GM19438 (cell line): ENCODE measurements around the gene MLXIP.

Source experiments
- ATAC-seq: cut with Tn5 transposase; IDR thresholded peaks from one replicate; pipeline ENCODE4 v1.9.1; 2021; ENCODE audit warnings: low read depth; ENCODE audit not compliant: unreplicated experiment

MLXIP gene

GRCh38 chr12:122121745-122122144 is 43.2 kb downstream of the MLXIP start:
- no peak for ATAC-seq

DNA sequence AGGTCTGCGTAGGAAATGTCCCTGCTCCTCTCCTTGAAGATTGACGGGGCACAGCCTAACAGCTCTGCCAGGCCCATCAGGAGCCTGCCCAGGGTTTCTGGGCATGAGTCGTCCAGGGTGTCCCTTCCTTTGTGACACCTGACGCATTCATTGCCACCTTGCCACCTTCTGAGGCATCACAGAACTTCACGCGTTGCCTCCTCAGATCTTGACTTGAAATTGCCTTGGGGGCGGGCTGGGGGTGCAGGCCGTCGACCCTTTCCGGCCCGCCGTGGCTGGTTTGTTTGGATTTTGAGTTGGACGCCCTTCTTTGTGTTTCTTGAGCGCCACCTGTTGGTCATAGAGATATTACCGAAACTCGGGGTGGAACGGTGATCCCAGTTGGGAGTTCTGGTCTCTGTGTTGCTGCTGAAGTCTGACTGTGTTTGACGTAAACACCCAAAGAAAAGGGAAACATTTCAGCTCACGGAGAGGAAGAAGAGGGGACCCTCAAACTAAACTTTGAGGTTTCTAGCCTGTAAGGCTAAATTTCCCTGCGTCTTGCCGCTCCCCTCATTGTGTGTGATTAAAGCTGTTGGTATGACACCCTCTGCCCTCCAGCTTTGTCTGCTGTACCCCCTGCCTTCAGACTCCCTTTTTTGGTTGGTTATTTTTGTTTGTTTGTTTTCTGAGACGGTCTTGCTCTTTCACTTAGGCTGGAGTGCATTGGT is 44.6 kb downstream of the MLXIP start:
- ATAC-seq = no peak

- ATAC-seq = no peak
These were observed 45.2 kb downstream of the MLXIP start for GRCh38 chr12:122123761-122124145.

- no peak for ATAC-seq
These were observed 45.8 kb downstream of the MLXIP start for GRCh38 chr12:122124370-122124769.

DNA sequence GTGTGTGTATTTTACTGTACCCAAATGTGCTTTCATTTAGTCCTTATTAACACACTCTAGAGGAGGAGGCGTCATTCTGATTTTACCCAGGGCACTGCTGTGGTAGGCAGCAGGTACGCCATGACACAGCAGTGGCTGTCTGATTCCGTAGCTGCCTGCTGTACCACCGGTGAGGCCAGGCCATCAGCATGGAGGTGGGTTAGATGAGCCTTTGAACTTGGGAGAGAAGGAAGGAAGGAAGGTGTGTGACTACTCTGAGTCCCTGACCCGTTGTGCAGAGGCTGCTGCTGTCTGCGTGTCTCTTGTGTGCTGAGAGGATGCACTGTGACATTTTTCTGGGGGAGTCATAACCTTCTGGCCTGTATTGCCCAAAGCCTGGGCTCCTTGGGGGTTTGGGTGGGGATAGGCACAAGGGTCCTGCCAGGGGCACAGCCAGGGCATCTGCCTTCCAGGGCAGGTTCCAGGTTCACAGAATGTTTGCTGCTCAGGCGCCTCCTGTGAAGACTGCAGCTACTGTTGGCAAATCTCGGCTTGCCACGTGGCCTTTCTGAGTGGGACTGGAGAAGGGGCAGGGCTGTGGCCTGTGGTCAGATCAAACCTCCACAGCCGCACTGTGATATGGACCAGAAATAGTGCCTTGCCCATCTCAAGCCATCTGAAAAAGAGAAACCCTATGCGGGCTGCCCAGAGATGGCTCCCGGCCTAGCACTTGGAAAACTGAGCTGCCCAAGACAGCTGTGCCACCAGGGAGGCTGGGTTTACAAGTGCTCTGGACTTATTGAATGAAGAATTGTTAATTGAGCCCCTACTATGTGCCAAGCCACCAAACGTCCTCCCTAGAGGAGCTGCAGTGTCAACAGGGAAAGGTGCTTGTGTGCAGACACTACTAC is 47.1 kb downstream of the MLXIP start:
- ATAC-seq = no peak

- no peak for ATAC-seq
These were observed 47.7 kb downstream of the MLXIP start for GRCh38 chr12:122126342-122126635.

DNA sequence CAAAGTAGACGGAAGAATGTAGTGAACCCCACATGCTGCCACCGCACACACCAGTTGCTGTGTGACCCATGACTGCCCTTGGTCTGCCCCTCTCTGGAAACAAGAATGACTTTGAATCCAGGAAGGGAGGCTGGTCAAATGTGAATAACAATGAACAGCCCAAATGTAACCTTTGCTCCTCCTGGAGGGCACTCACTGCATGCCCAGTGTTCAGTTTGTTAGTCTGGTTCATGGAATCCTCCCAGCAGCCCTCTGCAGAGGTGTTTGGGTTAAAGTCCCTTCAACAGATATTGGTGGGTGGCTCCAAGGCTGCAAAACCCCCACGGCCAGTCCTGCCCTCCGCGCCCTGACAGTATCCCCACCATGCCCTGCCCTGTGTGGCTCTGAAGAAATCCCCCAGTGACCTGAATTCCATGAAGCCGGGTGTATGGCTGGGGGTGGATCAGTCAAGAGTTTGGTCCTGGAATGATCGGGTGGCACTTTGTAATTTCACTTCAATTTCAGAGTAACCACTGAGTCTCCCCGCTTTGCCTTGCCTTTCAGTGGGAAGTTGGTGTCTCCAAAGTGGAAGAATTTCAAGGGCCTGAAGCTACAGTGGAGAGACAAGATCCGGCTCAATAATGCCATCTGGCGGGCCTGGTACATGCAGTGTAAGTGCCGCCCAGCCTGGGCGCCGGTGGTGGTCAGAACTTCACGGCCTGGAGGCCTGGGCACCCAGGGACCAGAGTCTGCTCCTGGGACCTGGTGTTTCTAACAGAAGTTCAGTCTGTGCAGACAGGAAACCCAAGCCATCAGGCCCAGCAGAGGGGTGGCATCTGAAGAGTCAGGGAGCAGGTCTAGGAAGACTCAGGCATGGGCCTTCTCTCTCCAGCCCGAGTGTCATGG is 48.4 kb downstream of the MLXIP start:
- ATAC-seq = no peak

DNA sequence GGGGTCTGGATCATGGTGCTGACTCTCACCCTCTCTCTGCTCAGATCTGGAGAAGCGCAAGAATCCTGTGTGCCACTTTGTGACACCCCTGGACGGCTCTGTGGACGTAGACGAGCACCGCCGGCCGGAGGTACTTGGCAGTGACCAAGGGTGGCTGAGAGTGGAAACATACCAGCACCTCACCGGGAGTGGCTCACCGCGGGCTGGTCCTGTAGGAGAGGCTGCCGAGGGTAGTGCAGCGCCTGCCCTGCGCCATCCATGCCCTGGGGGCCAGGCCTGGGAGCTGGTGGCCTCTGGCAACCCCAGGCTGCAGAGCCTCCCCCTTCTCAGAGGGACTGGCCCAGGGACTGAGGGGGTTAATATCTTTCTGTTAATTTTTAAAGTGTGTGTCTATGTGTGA is 49.3 kb downstream of the MLXIP start:
- no peak for ATAC-seq

- ATAC-seq = no peak
These were observed 49.9 kb downstream of the MLXIP start for GRCh38 chr12:122128481-122128880.

DNA sequence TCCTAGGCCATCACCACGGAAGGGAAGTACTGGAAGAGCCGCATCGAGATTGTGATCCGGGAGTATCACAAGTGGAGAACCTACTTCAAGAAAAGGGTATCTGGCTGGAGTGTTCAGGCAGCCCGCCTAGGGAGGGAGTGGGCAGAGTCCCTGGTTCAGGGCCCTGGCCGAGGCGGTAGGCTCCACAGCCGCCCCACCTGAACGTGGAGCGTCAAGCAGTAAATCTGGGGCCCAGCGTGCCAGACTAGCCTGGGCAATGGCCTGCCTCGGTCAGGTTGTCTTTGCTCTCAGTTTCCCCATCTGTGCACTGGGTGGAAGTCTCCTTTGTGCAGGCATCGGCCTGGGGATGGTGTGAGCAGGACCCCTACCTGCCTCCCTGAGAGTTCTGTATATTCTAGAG is 50.6 kb downstream of the MLXIP start:
- ATAC-seq = no peak

DNA sequence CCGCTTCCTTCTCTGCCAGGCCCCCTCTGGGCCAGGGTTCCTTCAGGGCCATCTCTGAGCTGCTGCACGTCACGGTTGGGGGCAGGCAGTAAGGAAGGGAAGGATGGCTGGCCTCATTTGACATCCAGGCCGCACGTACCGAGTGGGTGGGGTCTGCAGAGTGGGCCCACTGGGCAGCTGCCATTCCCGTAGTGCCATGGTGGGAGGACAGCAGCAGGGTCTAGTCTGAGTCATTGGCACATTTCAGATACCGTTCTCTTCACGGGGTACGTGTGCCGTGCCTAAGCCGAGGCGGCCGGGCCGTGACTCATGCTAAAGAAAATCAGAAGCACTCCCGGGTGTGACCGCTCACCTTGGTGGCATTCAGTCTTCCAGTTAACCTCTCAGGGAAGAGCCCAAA is 51.6 kb downstream of the MLXIP start:
- no peak for ATAC-seq

DNA sequence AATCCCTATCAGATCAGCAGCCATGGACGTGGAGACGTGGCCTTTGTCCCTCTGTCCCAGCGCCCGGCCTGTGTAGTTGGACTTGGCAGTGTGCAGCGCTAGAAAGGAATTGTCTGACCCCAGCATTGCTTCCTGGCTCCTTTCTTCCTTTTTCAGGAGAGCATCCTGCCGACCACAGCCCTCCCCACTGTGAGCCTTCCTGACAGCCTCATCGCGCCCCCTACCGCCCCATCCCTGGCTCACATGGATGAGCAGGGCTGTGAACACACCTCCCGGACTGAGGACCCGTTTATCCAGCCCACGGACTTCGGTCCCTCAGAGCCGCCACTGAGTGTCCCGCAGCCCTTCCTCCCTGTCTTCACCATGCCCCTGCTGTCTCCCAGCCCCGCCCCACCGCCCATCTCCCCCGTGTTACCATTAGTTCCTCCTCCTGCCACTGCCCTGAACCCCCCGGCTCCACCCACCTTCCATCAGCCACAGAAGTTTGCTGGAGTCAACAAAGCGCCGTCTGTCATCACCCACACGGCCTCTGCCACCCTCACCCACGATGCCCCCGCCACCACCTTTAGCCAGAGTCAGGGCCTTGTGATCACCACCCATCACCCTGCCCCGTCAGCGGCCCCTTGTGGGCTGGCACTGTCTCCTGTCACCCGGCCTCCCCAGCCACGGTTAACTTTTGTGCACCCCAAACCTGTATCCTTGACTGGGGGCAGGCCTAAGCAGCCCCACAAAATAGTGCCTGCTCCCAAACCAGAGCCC is 54.8 kb downstream of the MLXIP start:
- ATAC-seq = no peak

- ATAC-seq = no peak
These were observed 57.0 kb downstream of the MLXIP start for GRCh38 chr12:122135437-122136031.

- ATAC-seq = no peak
These were observed 58.7 kb downstream of the MLXIP start for GRCh38 chr12:122137229-122137628.

DNA sequence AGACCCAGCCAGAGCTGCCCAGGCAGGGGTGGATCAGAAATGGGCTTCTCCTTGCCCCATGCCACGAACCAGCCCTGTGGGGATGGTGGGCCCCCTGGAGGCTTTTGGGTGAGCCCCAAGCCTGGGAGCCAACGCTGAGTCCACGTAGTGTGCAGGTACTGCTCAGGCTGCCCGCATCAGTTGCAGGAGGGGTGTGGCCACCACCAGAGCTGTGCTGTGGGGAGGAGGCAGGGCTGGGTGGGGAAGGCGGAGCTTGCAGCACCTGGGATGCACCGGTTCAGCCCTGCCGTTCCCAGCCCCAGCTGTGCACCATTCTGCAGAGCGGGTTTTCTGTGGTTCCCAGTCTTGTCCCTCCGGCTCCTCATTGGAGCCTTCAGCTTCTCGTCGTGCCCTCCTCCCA is 59.1 kb downstream of the MLXIP start:
- no peak for ATAC-seq

DNA sequence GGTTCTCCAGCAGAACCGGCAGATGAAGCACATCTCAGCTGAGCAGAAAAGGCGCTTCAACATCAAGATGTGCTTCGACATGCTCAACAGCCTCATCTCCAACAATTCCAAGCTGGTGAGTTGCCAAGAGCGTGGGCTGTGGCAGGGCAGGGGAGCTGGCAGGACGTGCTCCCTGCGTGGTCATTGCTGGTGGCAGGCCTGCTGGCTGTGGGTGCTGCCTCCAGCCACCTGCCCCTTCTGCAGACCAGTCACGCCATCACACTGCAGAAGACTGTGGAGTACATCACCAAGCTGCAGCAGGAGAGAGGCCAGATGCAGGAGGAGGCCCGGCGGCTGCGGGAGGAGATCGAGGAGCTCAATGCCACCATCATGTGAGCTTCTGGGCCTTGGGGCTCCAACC is 59.6 kb downstream of the MLXIP start:
- ATAC-seq = no peak

- ATAC-seq = no peak
These were observed 60.1 kb downstream of the MLXIP start for GRCh38 chr12:122138616-122139015.

- no peak for ATAC-seq
These were observed 60.7 kb downstream of the MLXIP start for GRCh38 chr12:122139266-122139665.

- no peak for ATAC-seq
These were observed 61.4 kb downstream of the MLXIP start for GRCh38 chr12:122139941-122140340.
